Thyroid gland (tissue), 4 donors: ENCODE measurements around the gene IFT81. TPM values are rescaled to one million over a fixed set of nuclear protein-coding genes. Genes with fewer than 3 reads are reported as not detected.

Experiments
- DNase-seq, 2 donors: peaks; one replicate each; pipeline ENCODE4 v3.0.0-alpha.2; 2019
- H3K27ac ChIP-seq, 3 donors: fragments of 200-600 bp; sonication (generic); 1 replicate in 2 of 3; 2 replicates in 1 of 3; pipeline ENCODE4 v1.5.1; 2016 to 2019; ENCODE audit warnings: mild to moderate bottlenecking in 1 of 3, moderate library complexity in 1 of 3
- H3K27me3 ChIP-seq: fragments of 200-600 bp; sonication (generic); one replicate; pipeline ENCODE4 v1.5.1; 2019
- H3K36me3 ChIP-seq, 2 donors: fragments of 200-600 bp; sonication (generic); one replicate each; pipeline ENCODE4 v1.5.1; 2016 to 2019
- H3K4me1 ChIP-seq, 2 donors: fragments of 200-600 bp; sonication (generic); one replicate each; pipeline ENCODE4 v1.5.1; 2017 to 2019
- H3K4me3 ChIP-seq, 3 donors: fragments of 200-600 bp; sonication (generic); replicated peaks in 1 of 3; 1 replicate in 2 of 3; 2 replicates in 1 of 3; pipeline ENCODE4 v1.5.1; 2016; ENCODE audit warnings: mild to moderate bottlenecking in 1 of 3
- H3K9me3 ChIP-seq: fragments of 200-600 bp; sonication (generic); one replicate; pipeline ENCODE4 v1.5.1; 2017
- POLR2A ChIP-seq, 2 donors: fragments of 450-650 bp; IDR thresholded peaks; one replicate each; pipeline ENCODE4 v1.6.1; 2017; ENCODE audit warnings: antibody characterized with exemption in 2 of 2, mild to moderate bottlenecking in 2 of 2, moderate library complexity in 1 of 2
- WGBS, 2 donors: methylation state at CpG; one replicate each; pipeline ENCODE4 v1.1.5; 2017; 5-methylcytosine and 5-hydroxymethylcytosine counted together
- intact Hi-C: fragments of 100-400 bp; cut with DNase I; formaldehyde crosslinking; loops from one replicate; pipeline ENCODE4 v1.15.1; 2023
- total RNA-seq, 4 donors: library from RNA; depleted of rRNA; stranded (reverse); fragments of >200 nt; gene quantifications; one replicate each; pipeline ENCODE4 v1.2.3, GENCODE V29; 2016
- TF ChIP-seq, protein P1 (sequence below), 6 experiments: fragments of 200-600 bp in 3 of 6; fragments of 450-650 bp in 3 of 6; sonication (generic) in 3 of 6; IDR thresholded peaks; one replicate each; pipeline ENCODE4 v1.5.1; 2016 to 2019; ENCODE audit warnings: antibody characterized with exemption in 6 of 6, mild to moderate bottlenecking in 2 of 6, inconsistent platforms in 1 of 6, moderate library complexity in 1 of 6

IFT81 gene
- total RNA-seq, 4 donors from 2014 or later: 21.6 to 36.0 (median 29.5) TPM

GRCh38 chr12:110156766-110157165, 32.6 kb downstream of the IFT81 start:
- Histone ChIP-seq H3K27ac (no peak overlapping the region), H3K9me3 (no peaks in the 10 kb centered on the region), H3K36me3 (peaks cover 9 to 12% of the 10 kb centered on the region in 2 donors), H3K27me3 (no peaks in the 10 kb centered on the region), H3K4me1 (no peaks in the 10 kb centered on the region), H3K4me3 (no peak overlapping the region)
- WGBS, 2 donors: 97 to 100% methylated on average over 2 of the region's 2 CpGs
- DNase-seq: no peak
- intact Hi-C loops: no loop called here
- TF ChIP-seq, protein P1, sequence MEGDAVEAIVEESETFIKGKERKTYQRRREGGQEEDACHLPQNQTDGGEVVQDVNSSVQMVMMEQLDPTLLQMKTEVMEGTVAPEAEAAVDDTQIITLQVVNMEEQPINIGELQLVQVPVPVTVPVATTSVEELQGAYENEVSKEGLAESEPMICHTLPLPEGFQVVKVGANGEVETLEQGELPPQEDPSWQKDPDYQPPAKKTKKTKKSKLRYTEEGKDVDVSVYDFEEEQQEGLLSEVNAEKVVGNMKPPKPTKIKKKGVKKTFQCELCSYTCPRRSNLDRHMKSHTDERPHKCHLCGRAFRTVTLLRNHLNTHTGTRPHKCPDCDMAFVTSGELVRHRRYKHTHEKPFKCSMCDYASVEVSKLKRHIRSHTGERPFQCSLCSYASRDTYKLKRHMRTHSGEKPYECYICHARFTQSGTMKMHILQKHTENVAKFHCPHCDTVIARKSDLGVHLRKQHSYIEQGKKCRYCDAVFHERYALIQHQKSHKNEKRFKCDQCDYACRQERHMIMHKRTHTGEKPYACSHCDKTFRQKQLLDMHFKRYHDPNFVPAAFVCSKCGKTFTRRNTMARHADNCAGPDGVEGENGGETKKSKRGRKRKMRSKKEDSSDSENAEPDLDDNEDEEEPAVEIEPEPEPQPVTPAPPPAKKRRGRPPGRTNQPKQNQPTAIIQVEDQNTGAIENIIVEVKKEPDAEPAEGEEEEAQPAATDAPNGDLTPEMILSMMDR (IDR thresholded peaks at IDR 0.05): no peak
- no peak for TF ChIP-seq POLR2A (IDR thresholded peaks at IDR 0.05)

DNA sequence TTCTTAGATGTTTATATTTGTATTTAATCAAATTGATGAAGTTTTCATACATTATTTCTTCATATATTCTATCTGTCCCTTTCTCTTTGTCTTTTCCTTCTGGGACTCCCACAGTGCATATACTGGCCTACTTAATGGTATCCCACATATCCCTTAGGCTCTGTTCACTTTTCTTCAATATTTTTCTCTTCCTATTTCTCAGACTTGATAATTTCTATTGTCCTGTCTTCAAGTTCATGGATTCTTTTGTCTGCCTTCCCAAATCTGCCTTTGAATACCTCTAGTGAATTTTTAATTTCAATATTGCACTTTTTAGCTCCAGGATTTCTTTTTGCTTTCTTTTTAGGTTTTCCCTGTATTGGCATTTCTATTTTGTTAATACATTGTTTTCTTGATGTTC, 33.4 kb downstream of the IFT81 start:
- Histone ChIP-seq H3K4me1 (no peaks in the 10 kb centered on the region), H3K4me3 (no peak overlapping the region), H3K27me3 (no peaks in the 10 kb centered on the region), H3K36me3 (peaks cover 9 to 12% of the 10 kb centered on the region in 2 donors), H3K9me3 (no peaks in the 10 kb centered on the region), H3K27ac (no peak overlapping the region)
- TF ChIP-seq POLR2A (IDR thresholded peaks at IDR 0.05): no peak
- TF ChIP-seq, protein P1 (IDR thresholded peaks at IDR 0.05): no peak
- intact Hi-C loops: no loop called here
- no peak for DNase-seq

GRCh38 chr12:110159671-110160245, 35.6 kb downstream of the IFT81 start:
- no peaks in the 10 kb centered on the region for H3K27me3 ChIP-seq
- no peaks in the 10 kb centered on the region for H3K4me1 ChIP-seq
- intact Hi-C loops: no loop called here
- H3K4me3 ChIP-seq: no peak overlapping the region
- 93 to 94% methylated on average over 4 of the region's 4 CpGs for WGBS, 2 donors
- no peak for TF ChIP-seq POLR2A (IDR thresholded peaks at IDR 0.05)
- TF ChIP-seq, protein P1 (IDR thresholded peaks at IDR 0.05): no peak
- H3K36me3 ChIP-seq: peaks cover 9 to 12% of the 10 kb centered on the region in 2 donors
- H3K9me3 ChIP-seq: no peaks in the 10 kb centered on the region
- DNase-seq: no peak
- no peak overlapping the region for H3K27ac ChIP-seq

DNA sequence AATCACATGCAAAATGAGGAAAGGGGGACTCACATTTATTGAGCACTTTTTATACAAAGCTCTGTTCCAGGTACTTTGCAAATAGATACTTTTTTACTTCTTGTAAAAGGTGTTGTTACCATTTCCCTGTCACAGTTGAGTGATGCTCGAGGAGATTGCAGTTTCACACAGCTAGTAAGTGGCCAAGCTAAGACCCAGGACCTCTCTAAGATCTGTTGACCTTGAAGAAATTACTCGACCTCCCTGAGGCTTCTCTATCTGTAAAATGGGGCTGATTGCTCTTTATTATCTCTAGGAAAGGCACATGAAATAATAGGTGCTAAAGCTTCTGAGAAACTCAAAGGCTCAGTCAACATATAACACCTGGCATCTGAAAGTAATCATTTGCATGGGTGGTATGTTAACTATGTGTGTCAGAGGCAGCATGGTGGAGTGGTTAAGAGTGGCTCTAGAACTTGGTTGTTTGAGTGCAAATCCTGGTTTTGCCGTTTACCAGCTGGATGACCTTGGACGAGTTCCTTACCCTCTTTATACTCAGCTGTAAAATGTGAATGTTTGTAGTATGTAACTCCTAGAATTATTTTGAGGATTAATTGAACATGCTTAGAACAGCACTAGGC, 41.5 kb downstream of the IFT81 start:
- no peaks in the 10 kb centered on the region for H3K27me3 ChIP-seq
- TF ChIP-seq POLR2A (IDR thresholded peaks at IDR 0.05): no peak
- TF ChIP-seq, protein P1 (IDR thresholded peaks at IDR 0.05): no peak
- DNase-seq: peak; percentile 44 to 48
- peak overlapping the region; percentile 16 to 66 (median 47) for H3K27ac ChIP-seq
- no peak overlapping the region for H3K4me3 ChIP-seq
- intact Hi-C loops: no loop called here
- WGBS, 2 donors: 38 to 53% methylated on average over 4 of the region's 4 CpGs
- no peaks in the 10 kb centered on the region for H3K36me3 ChIP-seq
- H3K9me3 ChIP-seq: no peaks in the 10 kb centered on the region
- peaks cover 0 to 11% of the 10 kb centered on the region in 2 donors for H3K4me1 ChIP-seq

GRCh38 chr12:110168732-110169455, 44.7 kb downstream of the IFT81 start:
- no peaks in the 10 kb centered on the region for H3K36me3 ChIP-seq
- WGBS, 2 donors: 87 to 91% methylated on average over 3 of the region's 3 CpGs
- intact Hi-C loops: no loop called here
- DNase-seq: no peak
- TF ChIP-seq POLR2A (IDR thresholded peaks at IDR 0.05): no peak
- TF ChIP-seq, protein P1 (IDR thresholded peaks at IDR 0.05): no peak
- no peaks in the 10 kb centered on the region for H3K27me3 ChIP-seq
- no peak overlapping the region for H3K27ac ChIP-seq
- H3K4me1 ChIP-seq: peaks cover 13 to 21% of the 10 kb centered on the region in 2 donors
- H3K4me3 ChIP-seq: no peak overlapping the region
- H3K9me3 ChIP-seq: no peaks in the 10 kb centered on the region
